Right ventricle myocardium inferior (tissue), 1 donor: Measurements from ENCODE around the gene STIL. TPM values are rescaled to one million over a fixed set of nuclear protein-coding genes. Genes with fewer than 3 reads are reported as not detected.

Source experiments
- ATAC-seq: fragments of 200-7000 bp; cut with Tn5 transposase; one replicate; pipeline ENCODE4 v1.9.1; 2020; ENCODE audit warnings: mild to moderate bottlenecking, moderate library complexity
- DNase-seq: peaks from one replicate; pipeline ENCODE4 v3.0.0; 2021; ENCODE audit errors: missing footprints
- intact Hi-C: fragments of 100-400 bp; cut with DNase I; formaldehyde crosslinking; loops from one replicate; pipeline ENCODE4 v1.11.0; 2022
- total RNA-seq: library from RNA; stranded (reverse); fragmentation: NEBNext Ultra II Directional; extraction: Animal tissue kit (Norgen Biotek cat#: 25700); gene quantifications from one replicate; pipeline ENCODE4 v1.2.1, GENCODE V29; 2021
- donor health status: DM: no; HTN: yes; CAD: no; lungs with severe emphysema.

Gene STIL
- total RNA-seq, 1 donor from 2014 or later, result 0.73 TPM

- intact Hi-C loops, result no loop called here
These were observed 87.7 kb downstream of the STIL start for GRCh38 chr1:47226121-47226838.

GRCh38 chr1:47225430-47226100, 88.4 kb downstream of the STIL start:
- intact Hi-C loops, result no loop called here
- ATAC-seq, result no peak
- no peak for DNase-seq

More at GRCh38 chr1:47226121-47226838, 87.7 kb downstream of the STIL start:
- ATAC-seq, result no peak
- DNase-seq, result no peak

DNA sequence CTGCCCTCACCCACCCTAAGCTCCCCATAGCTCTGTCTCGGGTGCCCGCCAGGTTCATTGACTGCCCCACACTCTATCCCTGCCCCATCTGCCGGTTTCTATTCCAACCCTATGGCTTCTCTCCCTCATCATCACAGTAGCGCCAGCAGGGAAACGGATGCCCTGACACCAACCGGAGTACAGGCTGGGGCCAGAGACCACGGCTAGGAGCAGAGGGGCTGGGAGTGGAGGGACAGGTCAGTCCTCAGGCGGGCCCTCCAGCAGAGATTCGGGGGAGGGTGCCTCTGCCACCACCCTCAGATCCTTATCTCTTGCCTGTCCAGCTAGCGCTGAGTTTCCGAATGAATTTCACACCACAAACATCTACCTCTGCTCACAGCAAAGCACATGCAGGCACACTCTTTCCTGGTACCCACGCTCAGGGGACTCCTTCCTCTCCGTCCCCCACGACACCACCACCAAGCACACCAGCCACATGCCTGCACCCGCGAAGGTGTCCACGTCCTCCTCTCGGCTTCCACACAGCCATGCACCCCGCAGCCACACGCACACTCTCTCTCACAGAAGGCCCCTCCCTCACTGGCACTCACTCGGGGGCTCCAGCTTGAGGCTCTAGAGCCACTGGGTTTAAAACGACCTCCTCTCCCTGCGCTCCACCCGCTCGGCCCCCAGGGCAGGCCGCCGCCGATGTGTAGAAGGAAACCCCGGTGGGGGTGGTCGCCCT, 89.1 kb downstream of the STIL start:
- intact Hi-C loops, result no loop called here
- DNase-seq (no peak), ATAC-seq (no peak)

DNA sequence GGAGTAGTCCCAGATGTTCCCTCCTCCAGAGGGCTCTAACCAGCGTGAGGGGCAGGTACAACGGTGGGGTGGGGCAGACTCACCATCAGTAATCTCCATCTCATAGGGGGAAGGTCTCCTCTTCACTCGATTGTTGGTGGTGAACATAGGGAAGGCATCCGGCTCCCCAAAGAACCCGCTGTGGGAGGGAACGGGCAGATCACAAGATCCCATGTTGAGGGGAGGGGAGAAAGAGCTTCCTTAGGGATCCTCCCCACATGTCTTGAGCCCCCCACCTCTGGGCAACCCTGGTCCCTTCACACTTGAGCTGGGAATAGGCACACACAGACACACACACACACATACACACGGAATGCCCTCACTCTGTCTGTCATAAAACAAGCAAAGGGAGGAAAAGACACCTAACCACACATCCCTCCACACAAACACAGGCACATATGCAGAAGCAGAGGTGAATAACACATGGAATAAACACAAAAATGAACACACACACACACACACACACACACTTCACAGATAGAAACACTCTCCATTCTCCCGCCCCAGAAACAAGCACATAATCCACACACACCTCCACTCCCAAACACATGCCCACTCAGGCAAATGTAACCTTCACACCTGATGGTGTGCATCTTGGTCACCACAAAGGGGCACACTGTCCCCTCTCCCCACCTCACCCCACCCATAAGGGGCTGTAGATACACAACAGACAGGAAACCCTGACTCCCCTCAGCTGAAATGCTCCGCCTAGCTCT, 89.8 kb downstream of the STIL start:
- DNase-seq (no peak), ATAC-seq (no peak)
- intact Hi-C loops, result no loop called here

DNA sequence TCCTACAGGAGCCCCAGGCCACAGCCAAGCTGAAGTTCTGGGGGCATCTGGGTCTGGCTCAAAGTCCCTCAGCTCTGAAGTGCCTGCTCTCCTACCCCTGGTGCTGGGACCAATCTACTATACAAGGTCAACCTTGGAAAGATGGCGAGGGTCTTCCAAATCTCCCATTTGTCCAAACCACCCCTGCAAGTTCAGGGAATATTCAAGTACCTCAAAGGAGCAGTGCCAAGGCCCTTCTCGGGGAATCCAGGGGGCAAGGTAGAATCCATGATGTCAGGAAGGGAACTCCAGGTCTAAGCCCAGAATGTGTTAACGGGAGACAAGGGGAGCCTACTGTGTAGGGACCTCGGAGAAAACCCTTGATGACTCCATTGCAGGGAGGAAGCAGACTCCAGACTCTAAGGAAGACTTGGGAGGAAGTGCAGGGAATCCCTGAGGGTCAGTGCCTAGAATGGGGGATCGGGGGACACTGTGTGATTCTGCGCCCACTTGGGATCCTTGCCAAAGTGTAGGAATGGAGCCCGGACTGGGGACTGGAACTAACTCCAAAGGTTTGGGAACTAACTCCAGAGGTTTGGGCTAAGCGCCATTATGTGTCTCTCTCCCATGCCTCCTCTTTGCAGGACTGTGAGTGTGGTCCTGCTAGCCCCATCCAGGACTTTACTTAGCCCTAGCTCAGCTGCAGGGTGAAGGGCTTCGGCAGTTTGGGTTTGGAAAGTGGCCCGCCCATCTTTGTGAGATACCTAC, 90.6 kb downstream of the STIL start:
- DNase-seq, result no peak
- intact Hi-C loops, result no loop called here
- no peak for ATAC-seq

DNA sequence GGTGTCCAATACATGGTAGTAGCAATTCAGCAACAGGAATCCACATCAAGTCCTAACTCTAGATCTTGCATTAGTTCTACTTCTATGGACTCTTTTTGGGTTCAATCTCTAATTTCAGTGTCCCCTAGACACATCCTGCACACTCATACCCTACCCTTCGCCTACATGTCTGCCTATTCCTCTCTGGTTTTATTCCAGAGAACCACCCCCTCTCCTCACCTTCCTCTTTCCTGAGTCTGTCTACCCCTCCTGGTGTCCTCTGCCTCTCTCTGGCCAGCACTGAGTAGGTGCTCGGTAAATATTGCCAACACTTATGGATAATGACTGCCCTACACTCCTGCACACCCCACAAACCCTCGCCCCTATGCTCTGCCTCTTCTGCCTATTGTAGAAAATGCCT, 91.5 kb downstream of the STIL start:
- intact Hi-C loops, result no loop called here
- ATAC-seq, result no peak
- no peak for DNase-seq

GRCh38 chr1:47219590-47220220, 94.2 kb downstream of the STIL start:
- ATAC-seq (no peak), DNase-seq (no peak)
- intact Hi-C loops, result no loop called here

- DNase-seq, result no peak
- intact Hi-C loops, result no loop called here
These were observed 94.9 kb downstream of the STIL start for GRCh38 chr1:47219001-47219400.

DNA sequence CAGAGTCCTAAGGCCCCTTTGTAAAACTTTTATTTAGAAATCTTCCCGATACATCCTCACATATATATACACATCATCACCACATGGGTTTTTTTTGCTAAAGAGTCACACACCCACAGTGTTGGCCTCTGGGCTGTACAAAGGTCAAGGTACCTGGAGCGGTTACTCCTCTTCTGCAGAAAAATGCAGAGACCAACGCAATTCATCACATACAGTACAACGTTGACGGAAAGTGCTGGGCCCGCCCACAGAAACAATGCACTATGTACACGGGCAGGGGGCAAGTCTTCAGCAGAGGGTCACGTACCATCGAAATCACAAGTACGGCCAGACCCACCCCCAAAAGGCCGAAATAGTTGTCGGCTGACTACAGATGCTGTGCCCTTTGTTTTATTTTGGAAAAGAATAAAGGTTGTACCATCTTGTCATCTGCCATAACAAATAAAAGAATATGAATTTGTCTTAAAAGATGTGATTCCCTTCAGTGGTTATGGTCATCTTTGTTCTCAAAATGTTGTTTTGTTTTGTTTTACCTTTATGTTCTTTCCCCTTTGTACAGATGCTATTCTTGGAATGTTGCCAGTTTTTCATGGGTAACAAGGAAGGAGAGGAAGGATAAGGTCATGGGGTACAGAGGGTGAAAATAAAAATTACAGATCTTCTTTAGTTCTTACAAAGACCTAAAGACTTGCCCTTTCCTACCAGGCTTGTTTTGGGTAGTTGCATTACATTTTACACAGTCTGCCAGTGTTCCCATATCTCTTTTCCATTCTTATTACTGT, 97.5 kb downstream of the STIL start:
- ATAC-seq, result no peak
- DNase-seq, result no peak
- intact Hi-C loops, result no loop called here

More at GRCh38 chr1:47219001-47219400, 94.9 kb downstream of the STIL start:
- ATAC-seq, result no peak

DNA sequence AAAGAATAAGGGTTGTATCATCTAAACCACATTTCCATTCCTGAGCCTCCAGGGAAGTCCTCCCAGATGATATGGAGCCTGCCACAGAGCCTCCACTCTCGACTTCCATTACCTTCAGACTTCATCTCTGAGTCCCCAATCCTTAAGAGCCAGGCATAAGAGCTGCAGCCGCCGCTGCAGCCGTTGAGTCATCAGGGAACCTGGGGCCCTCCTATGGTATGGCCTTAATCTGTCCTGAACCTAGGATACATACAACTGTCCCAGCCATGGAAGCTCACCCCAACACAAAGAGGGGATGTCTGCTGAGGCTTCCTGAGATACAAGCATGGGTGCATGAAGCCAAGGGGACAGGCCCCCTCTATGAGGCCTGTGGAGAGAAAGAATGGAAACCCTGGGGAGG, 98.2 kb downstream of the STIL start:
- no peak for DNase-seq
- ATAC-seq, result no peak
- intact Hi-C loops, result no loop called here

DNA sequence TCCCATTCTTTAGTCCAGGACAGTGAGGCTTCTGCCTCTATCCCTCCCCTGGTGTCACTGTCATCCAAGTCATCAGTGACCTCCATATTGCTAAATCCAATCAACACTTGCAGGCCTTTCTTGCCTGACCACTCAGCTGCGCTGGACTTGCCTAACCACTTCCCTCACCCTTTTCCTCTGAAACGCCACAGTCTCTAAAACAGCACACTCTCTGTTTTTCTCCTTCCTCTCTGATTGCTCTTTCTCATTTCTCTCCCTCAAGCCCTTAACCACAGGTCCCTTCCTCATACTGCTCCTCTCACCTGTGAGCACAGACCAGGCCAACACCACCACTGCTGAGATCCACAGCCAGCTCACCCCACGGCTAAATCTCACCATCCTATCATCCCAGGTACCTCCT, 99.4 kb downstream of the STIL start:
- intact Hi-C loops, result no loop called here
- DNase-seq (no peak), ATAC-seq (no peak)

- intact Hi-C loops, result no loop called here
- ATAC-seq (no peak), DNase-seq (no peak)
These were observed 100.5 kb downstream of the STIL start for GRCh38 chr1:47213230-47213963.

DNA sequence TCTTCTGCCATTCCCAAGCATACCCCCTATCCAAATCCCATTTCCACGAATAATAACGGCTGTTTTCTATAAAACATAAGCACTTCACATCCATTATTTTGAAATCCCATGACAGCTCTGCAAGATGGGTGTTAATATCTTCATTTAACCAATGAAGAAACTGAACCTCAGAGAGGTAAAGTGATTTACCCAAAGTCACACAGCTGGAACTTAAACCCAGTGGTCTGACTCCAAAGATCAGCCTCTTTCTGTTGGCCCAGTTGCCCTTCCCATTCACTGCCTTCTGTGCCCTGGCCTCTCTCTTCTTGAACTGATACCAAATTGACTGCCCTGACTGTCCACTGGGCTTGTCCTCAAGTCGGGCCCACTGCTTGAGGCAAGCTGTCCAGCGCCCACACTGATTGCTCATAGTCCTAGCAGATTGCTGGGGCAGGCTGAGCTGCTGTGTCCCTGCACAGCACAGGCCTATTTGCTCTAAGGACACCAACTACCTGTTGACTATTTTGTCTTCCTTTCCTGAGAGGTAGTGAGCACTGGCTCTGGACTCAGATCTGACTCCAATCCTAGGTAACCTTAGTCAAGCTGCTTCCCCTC, 101.2 kb downstream of the STIL start:
- DNase-seq, result no peak
- no peak for ATAC-seq
- intact Hi-C loops, result no loop called here

DNA sequence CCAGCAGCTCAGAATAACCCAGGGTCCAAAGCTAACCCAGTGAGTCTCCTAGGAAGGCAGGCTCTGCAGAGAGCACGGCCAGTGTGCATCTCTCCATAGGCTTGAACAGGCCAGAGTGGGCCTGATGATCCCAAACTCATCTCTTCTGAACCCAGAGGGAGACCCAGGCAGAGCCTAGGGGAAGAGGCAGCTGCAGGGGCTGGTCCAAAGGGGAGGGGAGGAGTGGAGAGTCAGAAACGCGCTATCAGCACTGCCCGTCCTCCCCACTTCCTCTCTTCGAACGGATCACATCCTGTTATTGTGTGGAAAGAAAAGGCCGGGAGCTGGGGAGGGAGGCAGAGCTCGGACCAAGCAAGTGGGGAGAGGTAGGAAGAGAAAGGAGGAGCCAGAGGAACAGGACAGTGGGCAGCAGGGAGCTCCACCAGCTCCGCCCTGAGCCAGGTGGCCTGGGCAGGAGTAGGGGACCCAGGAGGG, 102.1 kb downstream of the STIL start:
- no peak for DNase-seq
- intact Hi-C loops, result no loop called here
- peak; percentile 73 for ATAC-seq

DNA sequence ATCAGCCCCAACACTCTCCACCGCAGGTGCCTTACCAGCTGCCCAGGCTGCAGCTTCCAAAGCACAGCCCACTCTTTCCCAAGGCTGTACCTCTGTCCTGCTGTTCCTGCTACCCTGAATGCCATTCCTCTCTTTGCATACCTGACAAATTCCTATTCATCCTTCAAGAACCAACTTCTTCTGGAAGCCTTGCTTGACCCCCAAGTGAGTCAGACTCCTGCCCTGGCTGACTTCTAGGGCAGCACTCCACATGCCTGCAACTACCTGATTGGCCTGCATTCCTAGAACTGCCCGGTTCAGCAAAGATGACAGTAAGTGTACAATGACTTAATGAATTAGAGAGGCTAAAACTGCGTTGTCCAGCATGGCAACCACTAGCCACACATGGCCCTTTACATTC, 103.3 kb downstream of the STIL start:
- intact Hi-C loops, result no loop called here
- DNase-seq (no peak), ATAC-seq (no peak)

- intact Hi-C loops, result no loop called here
- ATAC-seq (no peak), DNase-seq (no peak)
These were observed 104.1 kb downstream of the STIL start for GRCh38 chr1:47209725-47210325.
